ENCODE measurements around the gene ATP8B3. TPM values are rescaled to one million over a fixed set of nuclear protein-coding genes. Genes with fewer than 3 reads are reported as not detected.

ATP8B3 gene
- total RNA-seq, 1 donor from 2014 or later = 3.0 TPM

DNA sequence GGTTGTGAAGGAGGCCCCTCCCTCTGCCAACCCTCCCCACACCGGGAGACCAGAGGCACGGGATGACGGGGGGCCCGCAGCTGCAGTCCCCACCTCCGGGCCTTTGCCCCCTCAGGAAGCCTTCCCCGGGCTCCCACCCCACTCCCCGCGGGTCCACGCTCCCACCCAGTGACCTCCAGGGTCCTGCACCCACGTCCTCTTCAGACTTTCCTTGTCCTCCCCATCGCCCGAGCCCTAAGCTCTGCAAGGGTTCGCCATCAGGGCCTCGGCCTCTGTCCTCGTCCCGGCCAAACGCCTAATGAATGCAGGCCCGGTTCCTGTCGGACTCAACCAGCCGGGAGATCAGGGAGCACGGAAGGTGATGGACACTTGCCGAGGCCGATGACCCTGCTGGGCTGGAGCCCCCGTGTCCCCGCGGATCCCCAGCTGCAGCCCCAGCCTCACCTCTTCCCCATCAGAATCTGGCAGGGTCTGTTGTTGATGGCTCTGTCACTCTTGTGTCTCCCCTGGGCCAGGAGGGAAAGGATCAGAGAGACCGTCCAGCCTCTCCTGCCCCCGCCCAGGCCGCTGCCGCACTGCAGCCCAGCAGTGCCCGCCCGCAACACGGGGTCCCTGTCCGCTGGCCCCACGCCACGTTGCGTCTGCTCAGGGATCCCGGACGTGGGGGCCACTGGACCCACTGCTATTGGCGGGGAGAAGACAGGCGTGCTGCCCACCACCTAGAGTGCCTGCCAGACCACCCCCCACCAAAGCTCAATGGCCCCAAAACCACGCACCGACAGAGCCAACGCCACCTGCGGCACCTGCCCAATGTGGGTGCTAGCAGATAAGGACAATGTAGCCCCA lies 5.7 kb downstream of the ATP8B3 start:
- no peaks in the 10 kb centered on the region for H3K36me3 ChIP-seq (ENCODE audit: insufficient read depth, low read length)
- no peaks in the 10 kb centered on the region for H3K27me3 ChIP-seq (ENCODE audit: insufficient read depth, low read length)
- no peak overlapping the region for H3K4me2 ChIP-seq (ENCODE audit: low read length)
- no peak for DNase-seq (ENCODE audit: low read depth)
- no peak overlapping the region for H3K9ac ChIP-seq (ENCODE audit: low read length)
- H2AFZ ChIP-seq (ENCODE audit: low read depth, low read length) = no peak overlapping the region
- no peaks in the 10 kb centered on the region for H4K20me1 ChIP-seq (ENCODE audit: insufficient read depth, low read length)
- peaks cover 12% of the 10 kb centered on the region for H3K27me3 Mint-ChIP-seq (ENCODE audit: low read depth, unreplicated experiment)
- no peak for FAIRE-seq
- H3K36me3 Mint-ChIP-seq (ENCODE audit: low read depth, unreplicated experiment) = peaks cover 14% of the 10 kb centered on the region
- peaks cover 3% of the 10 kb centered on the region for H3K9me3 Mint-ChIP-seq (ENCODE audit: unreplicated experiment)
- TF ChIP-seq EZH2 (IDR thresholded peaks at IDR 0.05; ENCODE audit: insufficient read depth, low read length) = no peak
- no peak overlapping the region for H3K4me3 Mint-ChIP-seq (ENCODE audit: unreplicated experiment)
- no peak overlapping the region for H3K4me3 ChIP-seq (ENCODE audit: insufficient read depth, low read depth, low read length)
- no peaks in the 10 kb centered on the region for H3K9me3 ChIP-seq (ENCODE audit: insufficient read depth, low read depth, low read length)
- no peak overlapping the region for H3K27ac Mint-ChIP-seq (ENCODE audit: unreplicated experiment)
- no peaks in the 10 kb centered on the region for H3K79me2 ChIP-seq (ENCODE audit: insufficient read depth, low read length)
- H3K4me1 Mint-ChIP-seq (ENCODE audit: low read depth, unreplicated experiment) = no peaks in the 10 kb centered on the region
- peaks cover 2% of the 10 kb centered on the region for H3K4me1 ChIP-seq (ENCODE audit: insufficient read depth, low read length)
- no peak overlapping the region for H3K27ac ChIP-seq (ENCODE audit: low read depth, low read length)

- H3K4me1 ChIP-seq (ENCODE audit: insufficient read depth, low read length) = no peaks in the 10 kb centered on the region
- no peaks in the 10 kb centered on the region for H3K27me3 ChIP-seq (ENCODE audit: insufficient read depth, low read length)
- H3K36me3 ChIP-seq (ENCODE audit: insufficient read depth, low read length) = no peaks in the 10 kb centered on the region
- no peaks in the 10 kb centered on the region for H4K20me1 ChIP-seq (ENCODE audit: insufficient read depth, low read length)
- no peak for DNase-seq (ENCODE audit: low read depth)
- no peak overlapping the region for H3K4me3 ChIP-seq (ENCODE audit: insufficient read depth, low read depth, low read length)
- no peaks in the 10 kb centered on the region for H3K9me3 ChIP-seq (ENCODE audit: insufficient read depth, low read depth, low read length)
- Mint-ChIP-seq H3K9me3 (ENCODE audit: unreplicated experiment) (peaks cover 3% of the 10 kb centered on the region), H3K36me3 (ENCODE audit: low read depth, unreplicated experiment) (peaks cover 14% of the 10 kb centered on the region), H3K4me1 (ENCODE audit: low read depth, unreplicated experiment) (no peaks in the 10 kb centered on the region), H3K27ac (ENCODE audit: unreplicated experiment) (no peak overlapping the region), H3K27me3 (ENCODE audit: low read depth, unreplicated experiment) (peaks cover 12% of the 10 kb centered on the region), H3K4me3 (ENCODE audit: unreplicated experiment) (no peak overlapping the region)
- FAIRE-seq = no peak
- no peak overlapping the region for H2AFZ ChIP-seq (ENCODE audit: low read depth, low read length)
- no peak overlapping the region for H3K9ac ChIP-seq (ENCODE audit: low read length)
- no peak overlapping the region for H3K4me2 ChIP-seq (ENCODE audit: low read length)
- H3K79me2 ChIP-seq (ENCODE audit: insufficient read depth, low read length) = no peaks in the 10 kb centered on the region
- no peak for TF ChIP-seq CTCF (IDR thresholded peaks at IDR 0.05; ENCODE audit: insufficient read depth, low read depth, low read length)
- no peak for TF ChIP-seq EZH2 (IDR thresholded peaks at IDR 0.05; ENCODE audit: insufficient read depth, low read length)
- no peak overlapping the region for H3K27ac ChIP-seq (ENCODE audit: low read depth, low read length)
These were observed 6.5 kb downstream of the ATP8B3 start for GRCh38 chr19:1805401-1806183.

DNA sequence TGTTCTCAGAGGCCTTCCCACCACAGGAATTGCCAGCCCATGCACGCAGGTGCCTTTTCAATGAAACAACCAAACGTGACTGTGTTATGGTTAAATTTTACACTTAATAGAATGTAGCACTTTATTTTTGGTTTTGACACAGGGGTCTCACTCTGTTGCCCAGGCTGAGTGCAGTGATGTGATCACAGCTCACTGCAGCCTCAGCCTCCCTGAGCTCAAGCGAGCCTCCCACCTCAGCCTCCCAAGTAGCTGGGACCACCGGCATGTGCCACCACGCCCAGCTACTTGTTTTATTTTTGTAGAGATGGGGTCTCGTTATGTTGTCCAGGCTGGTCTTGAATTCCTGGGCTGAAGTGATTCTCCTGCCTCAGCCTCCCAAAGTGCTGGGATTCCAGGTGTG lies 7.2 kb downstream of the ATP8B3 start:
- H3K79me2 ChIP-seq (ENCODE audit: insufficient read depth, low read length) = no peaks in the 10 kb centered on the region
- H4K20me1 ChIP-seq (ENCODE audit: insufficient read depth, low read length) = no peaks in the 10 kb centered on the region
- FAIRE-seq (no peak), DNase-seq (ENCODE audit: low read depth) (no peak)
- TF ChIP-seq CTCF (IDR thresholded peaks at IDR 0.05; ENCODE audit: insufficient read depth, low read depth, low read length) (no peak), EZH2 (IDR thresholded peaks at IDR 0.05; ENCODE audit: insufficient read depth, low read length) (no peak)
- H3K9me3 ChIP-seq (ENCODE audit: insufficient read depth, low read depth, low read length) = no peaks in the 10 kb centered on the region
- peaks cover 18% of the 10 kb centered on the region for H3K36me3 Mint-ChIP-seq (ENCODE audit: low read depth, unreplicated experiment)
- no peak overlapping the region for H3K9ac ChIP-seq (ENCODE audit: low read length)
- H3K4me3 Mint-ChIP-seq (ENCODE audit: unreplicated experiment) = no peak overlapping the region
- H3K4me1 ChIP-seq (ENCODE audit: insufficient read depth, low read length) = no peaks in the 10 kb centered on the region
- H3K4me2 ChIP-seq (ENCODE audit: low read length) = no peak overlapping the region
- no peak overlapping the region for H3K27ac ChIP-seq (ENCODE audit: low read depth, low read length)
- no peaks in the 10 kb centered on the region for H3K4me1 Mint-ChIP-seq (ENCODE audit: low read depth, unreplicated experiment)
- H3K4me3 ChIP-seq (ENCODE audit: insufficient read depth, low read depth, low read length) = no peak overlapping the region
- H3K9me3 Mint-ChIP-seq (ENCODE audit: unreplicated experiment) = peaks cover 3% of the 10 kb centered on the region
- no peak overlapping the region for H3K27ac Mint-ChIP-seq (ENCODE audit: unreplicated experiment)
- H3K27me3 ChIP-seq (ENCODE audit: insufficient read depth, low read length) = no peaks in the 10 kb centered on the region
- peaks cover 12% of the 10 kb centered on the region for H3K27me3 Mint-ChIP-seq (ENCODE audit: low read depth, unreplicated experiment)
- no peak overlapping the region for H2AFZ ChIP-seq (ENCODE audit: low read depth, low read length)
- H3K36me3 ChIP-seq (ENCODE audit: insufficient read depth, low read length) = no peaks in the 10 kb centered on the region
